HepG2 (cell line): Measurements from ENCODE around the gene PRR15L. TPM values are rescaled to one million over a fixed set of nuclear protein-coding genes. Genes with fewer than 3 reads are reported as not detected.

ENCODE experiments used
- ARID5B ChIP-seq: IDR thresholded peaks from 2 replicates; pipeline ENCODE4 v1.4.0; 2020; ENCODE audit warnings: mild to moderate bottlenecking, missing genetic modification reagents
- ATF1 ChIP-seq: IDR thresholded peaks from 2 replicates; pipeline ENCODE4 v1.6.1; 2016; ENCODE audit warnings: mild to moderate bottlenecking, control low read depth
- ATF4 ChIP-seq, 2 experiments: fragments of 450-650 bp in 1 of 2; sonication (generic) in 1 of 2; formaldehyde crosslinking; IDR thresholded peaks; 2 replicates each; pipeline versions ENCODE4 v1.5.0 to v1.8.0; 2020 to 2022; ENCODE audit warnings: mild to moderate bottlenecking in 1 of 2, missing genetic modification reagents in 1 of 2
- CBFB ChIP-seq: sonication (generic); formaldehyde crosslinking; IDR thresholded peaks from 2 replicates; pipeline ENCODE4 v1.4.0; 2020; ENCODE audit warnings: missing genetic modification reagents
- CCDC6 ChIP-seq: sonication (generic); formaldehyde crosslinking; IDR thresholded peaks from 2 replicates; pipeline ENCODE4 v1.8.1; 2022; ENCODE audit warnings: mild to moderate bottlenecking, missing genetic modification reagents, moderate library complexity
- GATAD2A ChIP-seq: IDR thresholded peaks from 2 replicates; pipeline ENCODE4 v1.6.1; 2016
- GZF1 ChIP-seq: sonication (generic); formaldehyde crosslinking; IDR thresholded peaks from 2 replicates; pipeline ENCODE4 v1.5.1; 2020; ENCODE audit warnings: mild to moderate bottlenecking, missing genetic modification reagents
- HMGXB4 ChIP-seq, 2 experiments: sonication (generic) in 1 of 2; formaldehyde crosslinking in 1 of 2; IDR thresholded peaks; 2 replicates each; pipeline versions ENCODE4 v1.4.0 to v1.6.1; 2018 to 2020; ENCODE audit warnings: missing genetic modification reagents in 2 of 2, borderline replicate concordance in 1 of 2, low read depth in 1 of 2, mild to moderate bottlenecking in 1 of 2, missing biosample characterization in 1 of 2
- KLF9 ChIP-seq: IDR thresholded peaks from 2 replicates; pipeline ENCODE4 v1.6.1; 2016; ENCODE audit warnings: low read depth
- MIXL1 ChIP-seq: IDR thresholded peaks from 2 replicates; pipeline ENCODE4 v1.6.1; 2016
- NCOA5 ChIP-seq: sonication (generic); formaldehyde crosslinking; IDR thresholded peaks from 2 replicates; pipeline ENCODE4 v1.4.0; 2020; ENCODE audit warnings: missing genetic modification reagents
- PATZ1 ChIP-seq: sonication (generic); formaldehyde crosslinking; IDR thresholded peaks from 2 replicates; pipeline ENCODE4 v1.4.0; 2020; ENCODE audit warnings: missing genetic modification reagents
- RBM22 ChIP-seq: fragments of 200-400 bp; formaldehyde crosslinking; optimal IDR thresholded peaks from 2 replicates; pipeline ENCODE3; 2017; ENCODE audit warnings: mild to moderate bottlenecking, low read length, moderate library complexity
- RCOR2 ChIP-seq: IDR thresholded peaks from 2 replicates; pipeline ENCODE4 v1.6.1; 2016; ENCODE audit warnings: missing biosample characterization, missing genetic modification reagents
- SETDB1 ChIP-seq: sonication (generic); formaldehyde crosslinking; IDR thresholded peaks from 2 replicates; pipeline ENCODE4 v1.5.1; 2020; ENCODE audit warnings: missing genetic modification reagents, mild to moderate bottlenecking, borderline replicate concordance
- SIN3A ChIP-seq: IDR thresholded peaks from 2 replicates; pipeline ENCODE4 v1.6.1; 2011; ENCODE audit warnings: low read depth, mild to moderate bottlenecking, control low read depth, low read length, borderline replicate concordance
- SKI ChIP-seq: fragments of 450-650 bp; IDR thresholded peaks from one replicate; pipeline ENCODE4 v1.6.1; 2018; ENCODE audit warnings: mild to moderate bottlenecking; ENCODE audit not compliant: partially characterized antibody
- TCF7L2 ChIP-seq: IDR thresholded peaks from 2 replicates; pipeline ENCODE4 v1.6.1; 2011; ENCODE audit warnings: mild to moderate bottlenecking, low read depth, low read length, moderate library complexity
- YEATS4 ChIP-seq: sonication (generic); formaldehyde crosslinking; IDR thresholded peaks from 2 replicates; pipeline ENCODE4 v1.4.0; 2020; ENCODE audit warnings: missing genetic modification reagents, borderline replicate concordance
- ZNF333 ChIP-seq: sonication (generic); formaldehyde crosslinking; IDR thresholded peaks from 2 replicates; pipeline ENCODE4 v1.4.0; 2020; ENCODE audit warnings: mild to moderate bottlenecking, missing genetic modification reagents, borderline replicate concordance
- ZNF558 ChIP-seq: sonication (generic); formaldehyde crosslinking; IDR thresholded peaks from 2 replicates; pipeline ENCODE4 v1.9.0; 2022; ENCODE audit warnings: mild to moderate bottlenecking, missing genetic modification reagents, borderline replicate concordance
- polyA plus RNA-seq, 8 experiments: library from polyadenylated mRNA; depleted of rRNA in 3 of 8; stranded (reverse) in 7 of 8; unstranded in 1 of 8; fragments of >200 nt; fragmentation: Illumina TruSeq in 4 of 8; extraction: Trizol in 4 of 8; gene quantifications; 2 replicates each; pipeline versions ENCODE4 v1.2.1 to v1.2.3, GENCODE V29; 2011 to 2016; ENCODE audit warnings: low read depth in 4 of 8, missing spikeins in 1 of 8, mixed read lengths in 1 of 8; ENCODE audit not compliant: insufficient read depth in 1 of 8
- total RNA-seq, 5 experiments: library from RNA; depleted of rRNA; stranded (reverse); fragments of >200 nt; fragmentation: Illumina TruSeq; extraction: Trizol; gene quantifications; 2 replicates each; pipeline ENCODE4 v1.2.3, GENCODE V29; 2016; ENCODE audit warnings: low read depth in 1 of 5

PRR15L gene
- total and polyA plus RNA-seq, 2 of the 13 experiments (the other 11 are each of a cell fraction or from before 2014, with no cell fraction given) = 0.44 to 2.0 TPM

- TF ChIP-seq HMGXB4 (CRISPR knock-in tag; IDR thresholded peaks at IDR 0.05; ENCODE audit: borderline replicate concordance in 1 of 2, low read depth in 1 of 2) (peak; percentile 71 to 82; a peak in 2 of 4 replicates), SIN3A (peak; percentile 91), GATAD2A (CRISPR knock-in tag) (peak; percentile 77), CCDC6 (peak; percentile 99), RCOR2 (CRISPR knock-in tag) (no peak), NCOA5 (CRISPR knock-in tag) (no peak), KLF9 (CRISPR knock-in tag) (peak; percentile 88), CBFB (CRISPR knock-in tag) (peak; percentile 75; the same call in 1 of the 2 replicates), TCF7L2 (no peak), PATZ1 (CRISPR knock-in tag) (peak; percentile 83), MIXL1 (0 out of 2 replicates have a peak, but pooled peaks have one; percentile 69), RBM22 (peak; percentile 75), SETDB1 (CRISPR knock-in tag) (peak; percentile 77; the same call in 1 of the 2 replicates), ARID5B (CRISPR knock-in tag) (peak; percentile 65), ZNF558 (CRISPR knock-in tag) (peak; percentile 94; the same call in 1 of the 2 replicates), ATF4 (CRISPR knock-in tag; IDR thresholded peaks at IDR 0.05) (peak in 1 of 2 experiments; percentile 67; a peak in 2 of 4 replicates), ATF1 (CRISPR knock-in tag) (peak; percentile 89), SKI (peak; percentile 35), YEATS4 (peak; percentile 99), ZNF333 (CRISPR knock-in tag) (peak; percentile 86; the same call in 1 of the 2 replicates), GZF1 (CRISPR knock-in tag) (peak; percentile 72; the same call in 1 of the 2 replicates)
Measured at GRCh38 chr17:47941246-47942095, 16.2 kb downstream of the PRR15L start, which contains the start of gene PNPO (continued).
